G401.6 (cell line): ENCODE data around the gene CBX7.

Experiments
- FAIRE-seq: peaks from 2 replicates; lab custom pipeline; 2012; peaks lifted over from hg19 to GRCh38; lab: Jason Lieb, UNC

The CBX7 gene

DNA sequence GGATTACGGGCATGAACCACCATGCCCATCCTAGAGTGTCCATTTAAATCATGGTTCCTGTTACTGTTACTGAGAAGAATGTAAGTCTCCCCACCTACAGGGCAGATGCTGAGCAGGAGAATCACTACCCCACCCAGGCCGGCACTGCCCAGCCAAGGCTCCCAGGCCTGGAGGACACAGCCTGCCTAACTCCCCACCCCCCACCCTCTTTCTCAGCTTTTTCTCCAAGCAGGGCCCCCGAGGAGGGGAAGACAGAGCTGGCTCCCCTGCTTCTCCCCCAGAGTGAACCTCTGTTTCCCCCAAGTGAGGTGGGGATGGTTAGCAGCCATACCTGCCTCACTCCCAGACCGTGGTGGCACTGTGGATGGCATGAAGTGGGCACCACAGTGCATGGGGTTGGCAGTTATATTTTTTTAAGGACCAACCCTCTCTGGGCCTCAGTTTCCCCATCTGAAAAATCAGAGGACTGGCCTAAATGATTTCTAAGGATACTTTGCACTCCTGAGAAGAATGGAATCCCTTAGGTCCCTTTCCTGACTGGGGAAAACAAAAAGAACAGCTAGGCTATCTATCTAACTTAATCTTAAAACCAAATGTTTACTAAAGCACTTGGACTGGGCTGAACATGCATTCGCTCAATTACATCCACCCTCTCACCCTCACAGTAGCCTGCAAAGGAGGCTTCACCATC, 5.0 kb downstream of the CBX7 start:
- FAIRE-seq, result no peak

DNA sequence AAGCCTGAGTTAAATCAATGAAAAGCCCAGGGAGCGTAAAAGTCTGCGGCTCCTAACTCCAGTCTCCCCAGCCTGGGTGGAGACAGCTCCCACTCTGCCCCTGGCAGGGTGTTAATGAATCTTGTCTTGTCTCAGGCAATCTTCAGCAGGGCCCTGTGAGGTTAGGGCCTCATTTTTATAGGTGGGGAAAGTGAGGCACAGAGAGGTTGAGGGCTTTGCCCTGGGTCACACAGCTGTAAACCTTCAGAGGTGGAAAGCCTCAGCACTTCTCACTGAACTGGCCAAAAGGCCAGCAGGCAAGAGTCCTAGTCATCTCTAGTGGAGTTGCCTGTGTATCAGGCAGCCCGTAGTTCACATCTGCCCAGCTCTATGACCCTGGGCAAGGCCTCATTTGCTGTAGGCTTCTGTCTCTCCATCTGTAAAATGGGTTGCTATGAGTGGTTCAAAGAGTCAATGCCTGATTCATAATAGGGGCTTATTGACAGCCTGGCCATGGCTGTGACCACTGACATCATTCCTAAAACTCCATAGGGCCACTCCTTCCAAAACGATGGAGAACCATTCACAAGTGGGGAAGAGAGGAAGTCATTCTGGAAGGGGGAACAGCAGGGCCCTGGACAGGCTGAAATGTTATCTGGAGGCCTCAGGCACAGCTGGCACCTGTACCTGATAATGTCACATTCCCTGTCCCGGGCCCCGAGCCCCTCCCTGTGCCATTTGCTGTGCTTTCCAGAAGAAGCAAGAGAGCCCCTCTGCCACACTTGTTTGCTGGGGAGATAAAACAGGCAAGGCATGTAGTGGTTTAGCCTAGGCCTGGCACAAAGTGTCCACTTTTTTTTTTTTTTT, 6.0 kb downstream of the CBX7 start:
- no peak for FAIRE-seq

DNA sequence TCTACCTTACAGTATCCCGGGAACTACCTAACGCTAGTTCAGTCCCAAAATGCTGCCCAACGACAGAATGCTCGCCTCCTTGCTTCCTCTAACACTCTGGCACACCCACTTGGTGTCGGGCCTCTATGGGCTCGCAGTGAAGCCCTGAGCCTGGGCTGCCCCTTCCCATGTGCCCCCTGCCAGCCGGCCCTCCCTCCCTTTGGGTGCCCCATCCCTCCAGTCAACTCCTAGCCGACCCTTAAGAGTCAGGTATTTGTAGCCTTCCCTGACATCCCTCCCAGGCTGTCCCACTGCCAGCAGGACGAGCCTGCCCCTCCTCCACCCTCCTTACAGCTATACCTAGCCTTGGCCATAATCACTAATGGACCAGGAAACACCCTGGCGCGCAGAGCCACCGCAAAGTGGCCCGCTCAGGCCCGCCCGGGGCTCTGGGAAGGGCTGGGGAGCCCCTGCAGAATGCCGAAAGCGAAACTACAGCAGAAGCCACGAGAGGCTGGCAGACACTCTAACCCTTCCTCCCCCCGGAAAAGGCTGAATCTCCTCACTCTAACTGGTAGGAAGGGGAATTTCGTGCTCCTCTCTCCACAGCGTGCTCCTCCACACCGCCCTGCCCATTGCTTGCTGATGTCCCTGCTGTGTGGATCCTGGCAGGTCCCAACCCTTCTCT, 8.2 kb downstream of the CBX7 start:
- no peak for FAIRE-seq

DNA sequence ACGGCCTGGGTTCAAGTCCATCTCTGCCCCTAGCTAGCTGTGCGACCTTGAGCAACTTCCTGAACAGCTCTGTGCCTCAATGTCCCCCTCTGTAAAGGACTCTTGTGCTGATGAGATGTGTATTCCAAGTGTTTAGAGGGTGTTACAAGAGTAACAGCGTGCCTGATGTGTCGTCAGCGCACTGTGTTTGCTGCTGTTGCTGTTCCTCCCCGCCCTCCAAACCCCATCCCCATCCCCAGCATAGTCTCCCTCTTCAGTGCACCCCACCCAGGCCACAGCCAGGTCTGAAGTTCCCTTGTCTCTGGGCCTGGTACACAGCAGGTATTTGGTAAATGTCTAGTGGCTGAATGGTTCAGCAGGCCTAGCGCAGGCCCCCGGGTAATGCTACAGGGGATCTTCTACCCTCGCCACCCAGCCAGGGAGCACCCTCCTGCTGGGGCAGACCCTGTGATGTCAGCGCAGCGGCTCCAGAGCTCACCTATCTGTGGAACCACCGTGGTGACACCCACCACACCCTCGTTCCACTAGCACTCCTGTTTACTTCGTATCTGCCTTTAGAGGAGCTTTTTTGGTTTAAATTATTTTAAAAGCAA, 10.3 kb downstream of the CBX7 start:
- FAIRE-seq, result no peak

DNA sequence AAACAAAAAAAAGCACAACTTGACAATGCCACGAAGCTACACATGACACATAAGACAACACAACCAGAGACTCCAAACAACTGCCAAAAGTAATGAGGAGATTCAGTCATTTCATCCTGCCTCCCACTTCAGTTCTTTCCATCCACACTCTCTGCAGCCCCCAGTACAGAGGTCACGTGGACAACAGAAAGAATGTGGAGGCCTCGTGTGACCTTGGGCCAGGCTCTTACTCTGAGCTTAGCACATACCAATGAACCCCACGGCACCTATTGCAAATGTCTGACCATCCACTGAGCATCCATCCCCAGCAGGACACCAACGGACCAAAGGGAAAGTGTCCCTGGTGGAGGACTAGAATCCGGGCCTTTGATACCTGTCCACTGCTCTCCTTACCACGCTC, 12.5 kb downstream of the CBX7 start:
- no peak for FAIRE-seq

DNA sequence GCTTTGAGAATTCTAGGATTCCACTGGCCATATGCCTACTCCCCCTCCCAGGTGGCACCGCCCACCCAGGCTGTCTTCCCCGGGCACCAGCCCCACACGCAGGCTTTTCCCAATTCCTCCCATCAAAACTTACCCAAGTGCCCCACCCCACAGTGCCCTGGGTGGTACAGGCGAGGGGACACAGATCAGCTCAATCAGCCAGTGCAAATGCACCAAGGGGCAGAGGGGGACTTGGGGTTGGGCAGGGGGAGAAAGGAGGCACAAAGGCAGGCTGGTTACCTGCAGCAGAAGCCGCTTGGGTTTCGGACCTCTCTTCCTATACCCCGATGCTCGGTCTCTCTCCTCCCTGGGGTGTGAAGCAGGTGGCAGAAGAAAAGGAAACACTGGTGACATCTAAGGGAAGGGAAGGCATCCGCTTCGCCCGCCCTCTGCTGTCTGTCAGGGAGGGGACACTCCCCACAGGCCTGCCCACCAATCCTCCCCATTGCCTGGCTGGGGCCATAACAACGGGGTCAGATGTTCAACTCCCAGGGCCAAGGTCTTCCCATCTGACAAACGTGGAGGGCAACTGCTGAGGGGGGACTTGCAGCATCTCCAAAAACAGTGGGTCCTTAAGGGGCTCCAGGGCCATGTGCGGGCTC, 14.0 kb downstream of the CBX7 start:
- no peak for FAIRE-seq

DNA sequence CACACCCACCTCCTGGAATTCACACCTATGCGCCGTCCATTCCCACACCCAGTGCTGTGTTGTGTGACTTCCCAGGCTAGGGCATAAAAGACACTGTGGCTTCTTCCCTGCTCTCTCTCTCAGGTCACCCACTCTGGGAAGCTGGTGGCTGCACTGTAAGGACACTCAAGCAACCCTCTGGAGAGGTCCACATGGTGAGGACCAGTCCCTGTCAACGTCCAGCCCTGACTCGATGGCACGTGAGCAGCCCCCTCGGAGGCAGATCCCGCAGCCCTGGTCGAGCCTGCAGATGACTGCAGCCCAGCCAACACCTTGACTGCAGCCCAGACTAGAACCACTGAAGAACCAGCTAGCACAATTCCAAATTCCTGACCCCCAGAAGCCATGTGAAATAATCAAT, 16.2 kb downstream of the CBX7 start:
- FAIRE-seq, result no peak

DNA sequence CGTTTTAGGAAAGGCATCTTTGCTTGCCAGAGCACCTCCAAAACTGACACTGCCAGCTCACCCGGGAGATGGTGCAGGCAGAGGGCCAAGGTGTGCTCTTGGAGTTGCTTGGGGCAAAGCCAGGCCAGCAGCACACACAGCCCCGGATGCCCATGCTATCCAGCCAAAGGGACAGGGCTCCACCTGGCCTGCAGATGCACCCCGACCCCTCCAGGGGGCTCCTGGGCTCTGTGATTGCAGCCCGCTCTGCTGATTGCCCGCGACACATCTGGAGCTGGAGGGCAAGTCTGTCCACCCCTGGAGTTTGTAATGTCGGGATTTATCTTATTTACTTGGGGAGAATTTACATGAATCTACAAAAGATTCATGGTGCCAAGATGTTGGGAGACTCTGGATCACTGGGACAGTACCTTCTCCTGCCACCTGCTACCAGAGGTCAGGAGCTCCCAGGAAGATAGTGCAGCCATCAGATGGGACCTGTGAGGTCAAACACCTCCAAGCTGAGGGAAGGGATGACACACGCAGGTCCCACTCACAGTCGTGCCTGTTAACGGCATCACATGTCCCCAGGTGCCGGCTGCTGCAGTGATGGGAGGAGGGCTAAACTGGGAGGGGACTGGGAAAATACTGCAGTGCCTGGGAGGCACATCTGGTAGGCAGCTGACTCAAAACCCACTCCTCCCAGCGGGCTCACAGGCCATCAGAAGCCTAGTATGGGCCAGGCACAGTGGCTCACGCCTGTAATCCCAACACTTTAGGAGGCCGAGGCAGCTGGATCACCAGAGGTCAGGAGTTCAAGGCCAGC, 17.2 kb downstream of the CBX7 start:
- no peak for FAIRE-seq

DNA sequence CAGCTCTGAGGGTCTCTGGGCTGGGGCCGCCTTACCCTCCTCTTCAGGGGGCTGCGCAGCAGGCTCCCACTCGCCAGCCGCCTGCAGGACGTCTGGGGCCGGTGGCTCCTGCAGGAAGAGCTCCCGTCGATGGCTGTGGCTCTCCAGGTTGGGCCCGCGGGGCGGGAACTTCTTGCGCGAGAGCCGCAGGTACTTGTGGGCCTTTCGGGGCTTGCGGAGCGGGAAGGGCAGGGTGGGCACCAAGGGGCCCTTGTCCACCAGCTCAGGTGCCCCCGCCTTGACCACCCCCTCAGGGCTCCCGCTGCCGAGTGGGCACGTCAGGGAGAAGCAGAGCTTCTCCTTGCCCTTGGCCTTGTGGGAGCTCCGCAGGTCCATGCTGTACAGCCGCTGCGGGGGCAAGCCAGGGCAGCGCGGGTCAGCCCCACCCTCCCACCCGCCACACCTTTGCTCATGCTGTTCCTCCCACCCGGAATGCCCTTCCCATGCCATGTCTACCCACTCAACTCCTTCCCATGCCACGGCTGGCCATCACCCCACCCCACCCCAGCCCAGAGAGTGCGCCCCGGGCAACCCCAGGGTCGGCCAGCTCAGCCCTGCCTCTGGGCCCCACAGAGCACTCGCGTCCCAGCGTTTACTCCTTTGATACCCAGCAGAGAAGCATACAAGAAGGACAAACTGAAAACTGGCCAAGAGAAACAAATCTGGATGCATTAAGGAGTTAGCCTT, 18.0 kb downstream of the CBX7 start:
- FAIRE-seq, result no peak

DNA sequence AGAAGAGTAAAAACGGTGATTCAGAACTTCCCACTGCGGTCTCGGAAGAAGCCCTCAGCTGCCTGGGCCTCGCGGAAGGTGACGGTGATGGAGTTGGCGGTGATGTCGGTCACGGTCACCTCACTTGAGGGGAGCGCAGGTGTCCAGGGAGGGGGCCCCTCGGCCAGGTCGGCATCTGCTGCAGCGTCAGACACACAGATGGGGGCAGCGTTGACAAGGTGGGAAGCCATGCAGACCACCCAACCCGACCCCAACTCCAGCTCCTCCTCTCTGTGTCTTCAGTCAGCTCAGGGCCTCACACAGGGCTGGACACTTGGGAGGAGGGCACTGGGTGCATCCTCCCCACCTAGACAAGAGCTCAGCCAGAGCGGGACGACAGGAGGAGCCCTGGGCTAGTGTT, 18.6 kb downstream of the CBX7 start:
- FAIRE-seq, result no peak

DNA sequence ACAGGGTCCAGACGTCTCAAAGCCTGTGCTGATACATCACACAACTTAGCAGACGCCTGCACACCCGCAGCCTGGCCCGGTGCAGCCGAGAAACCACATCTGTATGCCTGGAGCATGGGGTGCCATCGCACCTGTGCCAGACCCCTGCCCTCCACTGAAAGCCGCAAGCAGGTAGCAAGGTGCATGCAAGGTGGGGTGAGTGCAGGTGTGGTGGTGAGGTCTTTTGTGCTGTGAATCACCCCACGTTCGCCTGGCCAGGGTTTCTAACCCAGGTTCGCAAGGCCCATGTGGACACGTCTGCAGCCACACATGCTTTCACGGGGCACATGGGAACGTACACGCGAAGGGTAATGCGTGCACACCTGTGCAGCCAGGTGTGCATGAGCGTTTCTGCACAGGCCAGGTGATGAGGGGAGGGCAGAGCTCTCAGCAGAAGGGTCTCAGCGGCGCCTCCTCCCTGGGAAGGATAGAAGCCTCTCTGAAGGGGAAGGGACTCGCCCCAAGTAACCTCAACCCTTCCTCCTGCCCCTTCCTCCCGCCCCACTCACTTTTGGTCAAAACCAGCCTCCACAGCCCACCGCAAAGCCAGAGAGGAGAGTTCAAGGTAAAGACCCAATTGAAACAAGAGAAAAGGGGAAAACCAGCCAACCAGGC, 19.5 kb downstream of the CBX7 start:
- no peak for FAIRE-seq

DNA sequence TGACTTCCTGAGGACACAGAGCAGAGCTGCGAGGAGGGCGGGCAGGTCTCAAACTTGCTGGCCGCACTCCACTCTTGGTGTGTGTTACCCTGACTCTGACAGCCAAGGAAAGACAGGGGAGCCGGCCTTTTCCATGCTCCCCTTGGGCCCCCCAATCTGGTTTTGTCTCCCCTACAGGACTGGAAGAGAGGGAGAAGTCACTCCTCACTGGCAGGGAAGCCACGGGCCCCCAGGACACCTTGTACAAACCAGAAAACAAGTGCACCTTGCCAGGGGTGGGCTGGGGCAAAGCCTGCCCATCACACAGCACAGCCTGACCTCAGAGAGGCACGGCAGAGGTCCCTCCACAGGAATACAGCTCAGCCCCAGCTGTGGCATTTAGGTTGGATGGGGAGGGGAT, 20.2 kb downstream of the CBX7 start:
- no peak for FAIRE-seq

DNA sequence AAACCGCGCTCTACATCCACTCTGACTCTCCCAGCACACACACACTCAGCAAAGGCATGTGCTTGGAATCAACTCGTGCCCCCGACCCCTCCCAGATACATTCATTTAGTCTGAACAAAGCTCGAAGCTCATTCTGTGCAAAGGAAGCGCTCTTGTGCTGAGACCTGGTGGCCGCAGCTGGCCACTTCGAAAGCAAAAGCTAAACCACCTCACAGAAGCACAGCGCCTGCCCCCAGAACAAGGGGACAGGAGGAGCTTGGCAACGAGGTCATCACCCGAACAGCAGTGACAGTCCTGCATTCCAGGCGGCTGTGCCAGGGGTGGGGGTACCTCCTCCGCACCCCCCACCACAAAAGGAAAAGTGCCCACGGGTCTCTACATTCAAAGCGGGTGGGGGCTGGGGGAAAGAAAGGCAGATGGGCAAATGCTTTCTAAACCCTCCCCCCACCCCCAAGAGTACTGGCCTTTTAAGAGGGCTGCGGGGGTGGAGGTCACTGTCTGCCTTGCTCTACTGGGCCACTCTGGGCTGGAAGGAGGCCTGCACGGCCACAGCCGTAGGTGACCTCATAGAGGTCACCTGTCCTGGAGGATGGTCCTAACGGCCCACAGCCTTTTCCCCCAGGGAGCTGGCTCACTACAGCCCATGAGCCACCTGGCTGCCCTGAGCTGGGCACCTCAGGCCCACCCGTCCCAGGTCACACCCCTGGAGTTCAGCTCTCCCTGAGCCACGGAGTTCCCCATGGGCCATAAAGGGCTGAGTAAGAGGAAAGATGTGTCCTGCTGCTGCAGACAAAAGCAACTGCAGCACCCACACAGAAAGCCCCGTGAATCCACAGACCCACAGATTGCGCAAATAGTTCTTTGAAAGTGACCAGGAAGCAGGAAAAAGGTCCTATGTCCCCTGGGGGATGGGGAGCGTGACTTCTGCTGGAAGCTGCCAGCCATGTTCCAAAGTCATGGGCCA, 21.3 kb downstream of the CBX7 start:
- FAIRE-seq, result no peak

DNA sequence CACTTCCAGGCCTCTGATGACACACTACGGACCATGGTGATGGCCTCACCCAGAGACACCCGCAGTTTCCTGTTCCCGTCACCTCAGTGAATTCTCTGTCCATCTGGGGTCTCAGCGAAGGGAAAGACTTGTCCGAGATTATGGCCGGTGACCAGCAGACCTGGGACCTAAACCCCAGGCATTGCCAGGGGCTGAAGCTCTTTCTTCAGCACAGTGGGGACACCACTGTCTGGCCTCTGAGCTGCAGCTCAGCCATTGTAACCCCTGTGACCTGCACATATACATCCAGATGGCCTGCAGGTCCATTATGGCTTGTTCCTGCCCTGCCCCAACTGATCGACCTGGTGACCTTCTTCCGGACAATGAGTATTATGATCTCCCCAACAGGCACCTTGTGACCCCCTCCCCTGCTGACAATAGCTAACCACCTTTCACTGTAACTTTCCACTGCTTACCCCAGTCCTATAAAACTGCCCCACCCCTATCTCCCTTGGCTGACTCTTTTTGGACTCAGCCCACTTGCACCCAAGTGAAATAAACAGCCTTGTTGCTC, 22.3 kb downstream of the CBX7 start:
- no peak for FAIRE-seq

DNA sequence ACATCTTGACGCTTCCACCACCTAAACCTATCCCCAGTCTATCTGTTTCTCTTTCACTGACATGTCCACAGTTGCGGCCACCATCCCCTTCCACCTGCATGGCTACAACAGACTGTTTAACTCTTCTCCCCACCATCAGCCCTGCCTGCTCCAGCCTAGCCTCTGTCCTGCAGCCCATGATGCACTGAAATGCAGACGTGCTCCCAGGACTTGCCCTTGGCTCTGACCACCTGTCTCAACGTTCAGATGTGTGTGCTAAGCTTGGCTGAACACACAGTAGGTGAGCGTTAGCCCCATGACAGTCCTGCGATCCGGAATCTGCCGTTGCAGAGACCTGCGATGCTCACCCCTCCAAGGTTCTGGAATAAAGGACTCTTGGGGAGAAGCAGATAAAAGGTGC, 22.7 kb downstream of the CBX7 start:
- no peak for FAIRE-seq

DNA sequence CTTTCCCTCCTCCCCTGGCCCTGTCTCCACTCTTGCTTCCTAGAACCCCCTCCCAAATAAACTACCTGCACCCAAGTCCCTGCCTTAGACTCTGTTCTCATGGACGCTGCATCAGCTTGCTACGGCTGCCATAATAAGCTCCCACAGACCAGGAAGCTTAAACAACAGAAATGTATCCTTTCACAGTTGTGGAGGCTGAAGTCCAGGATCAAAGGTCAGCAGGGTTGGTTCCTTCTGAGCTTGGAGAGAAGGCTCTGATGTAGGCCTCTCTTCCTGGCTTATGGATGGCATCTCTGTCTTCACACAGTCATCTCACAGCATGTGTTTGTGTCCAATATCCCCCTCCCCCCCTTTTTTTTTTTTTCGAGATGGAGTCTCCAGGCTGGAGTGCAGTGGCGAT, 23.4 kb downstream of the CBX7 start:
- no peak for FAIRE-seq

DNA sequence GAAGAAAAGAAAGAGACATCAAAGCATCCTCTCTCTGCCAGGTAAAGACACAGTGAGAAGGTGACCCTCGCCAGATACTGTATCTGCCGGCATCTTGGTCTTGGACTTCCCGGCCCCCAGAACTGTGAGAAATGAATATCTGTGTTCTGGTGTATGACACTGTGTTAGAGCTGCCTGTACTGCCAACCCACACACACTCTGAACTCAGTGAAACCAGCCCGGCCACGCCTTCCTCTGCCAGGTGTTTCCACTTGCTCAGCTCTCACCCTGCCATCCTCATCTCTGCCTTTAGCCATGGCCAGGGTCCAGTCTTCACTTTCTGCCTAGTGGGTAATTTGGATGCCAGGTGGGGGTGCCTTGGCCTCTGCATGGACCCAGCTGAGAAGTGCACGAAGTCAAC, 24.0 kb downstream of the CBX7 start:
- FAIRE-seq, result no peak

DNA sequence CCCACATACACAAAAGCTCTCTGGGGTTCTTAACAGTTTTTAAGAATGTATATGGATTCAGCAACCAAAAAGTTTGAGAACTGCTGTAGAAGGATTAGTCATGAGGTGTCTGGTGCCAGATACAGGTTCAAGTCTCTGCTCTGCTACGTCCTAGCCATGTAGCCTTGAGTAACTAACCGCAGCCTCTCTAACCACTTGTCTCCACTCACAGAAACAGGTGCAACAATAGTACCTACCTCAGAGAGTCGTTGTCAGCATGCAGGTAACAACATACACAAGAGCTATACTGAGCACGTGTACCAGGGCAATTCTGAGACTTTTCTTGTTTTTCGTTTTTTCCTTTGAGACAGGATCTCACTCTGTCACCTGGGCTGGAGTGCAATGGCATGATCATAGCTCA, 26.9 kb downstream of the CBX7 start:
- no peak for FAIRE-seq
